ENCODE measurements around the gene SCN11A. TPM values are rescaled to one million over a fixed set of nuclear protein-coding genes. Genes with fewer than 3 reads are reported as not detected.
A peak's percentile ranks its signal among the peaks of the same experiment; 100 is the strongest.

Gene SCN11A
- total RNA-seq, result under 0.01 TPM

GRCh38 chr3:39051649-39052561 is at the start of gene SCN11A, which contains the start of gene WDR48:
Gene SCN11A, minus strand, starts transcription at chr3:39051944. Its CDS starts 101,582 bp downstream, at chr3:38950362.
Gene WDR48, plus strand, starts transcription at chr3:39052016. Its CDS starts 10 bp downstream, at chr3:39052026.
- no peaks in the 10 kb centered on the region for H3K27me3 ChIP-seq (ENCODE audit: insufficient read depth, low read length)
- peak within 1 kb of the TSS; percentile 62 for H3K4me3 ChIP-seq (ENCODE audit: low read length)
- peaks cover 24% of the 10 kb centered on the region for H3K4me1 ChIP-seq (ENCODE audit: insufficient read depth, low read length)
- no peaks in the 10 kb centered on the region for H3K9me3 ChIP-seq (ENCODE audit: low read depth, low read length)

- no peaks in the 10 kb centered on the region for H3K27me3 ChIP-seq (ENCODE audit: insufficient read depth, low read length)
- H3K4me3 ChIP-seq (ENCODE audit: low read length), result no peak overlapping the region
- no peaks in the 10 kb centered on the region for H3K9me3 ChIP-seq (ENCODE audit: low read depth, low read length)
- peaks cover 18% of the 10 kb centered on the region for H3K4me1 ChIP-seq (ENCODE audit: insufficient read depth, low read length)
Measured at GRCh38 chr3:39101022-39101689, 49.4 kb upstream of the SCN11A start.

GRCh38 chr3:39100500-39100886 is 48.7 kb upstream of the SCN11A start:
- H3K9me3 ChIP-seq (ENCODE audit: low read depth, low read length), result no peaks in the 10 kb centered on the region
- H3K4me1 ChIP-seq (ENCODE audit: insufficient read depth, low read length), result peaks cover 11% of the 10 kb centered on the region
- no peak overlapping the region for H3K4me3 ChIP-seq (ENCODE audit: low read length)
- no peaks in the 10 kb centered on the region for H3K27me3 ChIP-seq (ENCODE audit: insufficient read depth, low read length)

GRCh38 chr3:39099738-39100499 is 48.2 kb upstream of the SCN11A start:
- Histone ChIP-seq H3K9me3 (ENCODE audit: low read depth, low read length) (no peaks in the 10 kb centered on the region), H3K27me3 (ENCODE audit: insufficient read depth, low read length) (no peaks in the 10 kb centered on the region), H3K4me3 (ENCODE audit: low read length) (no peak overlapping the region), H3K4me1 (ENCODE audit: insufficient read depth, low read length) (peaks cover 7% of the 10 kb centered on the region)

- Histone ChIP-seq H3K4me1 (ENCODE audit: insufficient read depth, low read length) (peaks cover 4% of the 10 kb centered on the region), H3K27me3 (ENCODE audit: insufficient read depth, low read length) (no peaks in the 10 kb centered on the region), H3K4me3 (ENCODE audit: low read length) (no peak overlapping the region), H3K9me3 (ENCODE audit: low read depth, low read length) (no peaks in the 10 kb centered on the region)
Measured at GRCh38 chr3:39099242-39099641, 47.5 kb upstream of the SCN11A start.

GRCh38 chr3:39098473-39099000 is 46.8 kb upstream of the SCN11A start:
- H3K4me1 ChIP-seq (ENCODE audit: insufficient read depth, low read length), result peaks cover 4% of the 10 kb centered on the region
- H3K27me3 ChIP-seq (ENCODE audit: insufficient read depth, low read length), result no peaks in the 10 kb centered on the region
- no peaks in the 10 kb centered on the region for H3K9me3 ChIP-seq (ENCODE audit: low read depth, low read length)
- no peak overlapping the region for H3K4me3 ChIP-seq (ENCODE audit: low read length)

- H3K9me3 ChIP-seq (ENCODE audit: low read depth, low read length), result no peaks in the 10 kb centered on the region
- peaks cover 4% of the 10 kb centered on the region for H3K4me1 ChIP-seq (ENCODE audit: insufficient read depth, low read length)
- H3K27me3 ChIP-seq (ENCODE audit: insufficient read depth, low read length), result no peaks in the 10 kb centered on the region
- no peak overlapping the region for H3K4me3 ChIP-seq (ENCODE audit: low read length)
Measured at GRCh38 chr3:39097716-39098472, 46.1 kb upstream of the SCN11A start.

- H3K4me3 ChIP-seq (ENCODE audit: low read length), result no peak overlapping the region
- H3K9me3 ChIP-seq (ENCODE audit: low read depth, low read length), result no peaks in the 10 kb centered on the region
- peaks cover 4% of the 10 kb centered on the region for H3K4me1 ChIP-seq (ENCODE audit: insufficient read depth, low read length)
- H3K27me3 ChIP-seq (ENCODE audit: insufficient read depth, low read length), result no peaks in the 10 kb centered on the region
Measured at GRCh38 chr3:39096775-39097174, 45.0 kb upstream of the SCN11A start.

- H3K27me3 ChIP-seq (ENCODE audit: insufficient read depth, low read length), result no peaks in the 10 kb centered on the region
- H3K4me1 ChIP-seq (ENCODE audit: insufficient read depth, low read length), result no peaks in the 10 kb centered on the region
- H3K9me3 ChIP-seq (ENCODE audit: low read depth, low read length), result no peaks in the 10 kb centered on the region
- no peak overlapping the region for H3K4me3 ChIP-seq (ENCODE audit: low read length)
Measured at GRCh38 chr3:39095778-39096177, 44.0 kb upstream of the SCN11A start.

GRCh38 chr3:39094851-39095677 is 43.3 kb upstream of the SCN11A start:
- Histone ChIP-seq H3K4me3 (ENCODE audit: low read length) (no peak overlapping the region), H3K9me3 (ENCODE audit: low read depth, low read length) (no peaks in the 10 kb centered on the region), H3K27me3 (ENCODE audit: insufficient read depth, low read length) (no peaks in the 10 kb centered on the region), H3K4me1 (ENCODE audit: insufficient read depth, low read length) (no peaks in the 10 kb centered on the region)

GRCh38 chr3:39090922-39091321 is 39.2 kb upstream of the SCN11A start:
- Histone ChIP-seq H3K9me3 (ENCODE audit: low read depth, low read length) (no peaks in the 10 kb centered on the region), H3K4me3 (ENCODE audit: low read length) (no peak overlapping the region), H3K27me3 (ENCODE audit: insufficient read depth, low read length) (no peaks in the 10 kb centered on the region), H3K4me1 (ENCODE audit: insufficient read depth, low read length) (peaks cover 8% of the 10 kb centered on the region)

GRCh38 chr3:39088889-39089288 is 37.1 kb upstream of the SCN11A start:
- H3K27me3 ChIP-seq (ENCODE audit: insufficient read depth, low read length), result no peaks in the 10 kb centered on the region

GRCh38 chr3:39088456-39088855 is 36.7 kb upstream of the SCN11A start:
- Histone ChIP-seq H3K4me1 (ENCODE audit: insufficient read depth, low read length) (peaks cover 8% of the 10 kb centered on the region), H3K4me3 (ENCODE audit: low read length) (no peak overlapping the region), H3K9me3 (ENCODE audit: low read depth, low read length) (no peaks in the 10 kb centered on the region), H3K27me3 (ENCODE audit: insufficient read depth, low read length) (no peaks in the 10 kb centered on the region)

More at GRCh38 chr3:39088889-39089288, 37.1 kb upstream of the SCN11A start:
- H3K9me3 ChIP-seq (ENCODE audit: low read depth, low read length), result no peaks in the 10 kb centered on the region
- H3K4me3 ChIP-seq (ENCODE audit: low read length), result no peak overlapping the region
- peaks cover 8% of the 10 kb centered on the region for H3K4me1 ChIP-seq (ENCODE audit: insufficient read depth, low read length)

Measured in mononuclear cell (primary cell).